GM18858 (cell line): ENCODE data around the gene CYGB.

Experiments used
- ATAC-seq: cut with Tn5 transposase; IDR thresholded peaks from one replicate; pipeline ENCODE4 v1.9.1; 2021; ENCODE audit not compliant: unreplicated experiment

The CYGB gene

DNA sequence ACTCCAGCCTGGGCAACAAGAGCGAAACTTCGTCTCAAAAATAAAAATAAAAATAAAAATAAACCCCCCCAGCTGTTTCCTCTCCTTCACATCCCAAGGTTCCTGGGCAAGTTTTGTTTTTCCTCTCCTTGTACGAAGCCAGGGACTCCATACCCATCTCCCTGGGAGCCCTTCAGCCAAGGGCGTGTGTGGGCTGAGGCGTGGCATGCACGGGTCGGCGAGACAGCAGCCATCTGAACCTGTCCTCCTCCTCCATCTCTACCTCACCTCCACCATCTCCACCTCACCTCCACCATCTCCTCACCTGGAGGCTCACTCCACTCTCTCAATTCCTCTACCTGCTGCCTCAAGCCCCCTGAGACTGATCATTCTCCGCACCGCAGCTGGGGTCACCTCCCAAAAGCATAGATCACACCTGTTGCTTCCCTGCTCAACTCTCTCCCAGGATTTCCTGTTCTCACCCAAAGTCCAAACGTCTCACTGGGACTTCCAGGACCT is 53.2 kb downstream of the CYGB start:
- no peak for ATAC-seq

DNA sequence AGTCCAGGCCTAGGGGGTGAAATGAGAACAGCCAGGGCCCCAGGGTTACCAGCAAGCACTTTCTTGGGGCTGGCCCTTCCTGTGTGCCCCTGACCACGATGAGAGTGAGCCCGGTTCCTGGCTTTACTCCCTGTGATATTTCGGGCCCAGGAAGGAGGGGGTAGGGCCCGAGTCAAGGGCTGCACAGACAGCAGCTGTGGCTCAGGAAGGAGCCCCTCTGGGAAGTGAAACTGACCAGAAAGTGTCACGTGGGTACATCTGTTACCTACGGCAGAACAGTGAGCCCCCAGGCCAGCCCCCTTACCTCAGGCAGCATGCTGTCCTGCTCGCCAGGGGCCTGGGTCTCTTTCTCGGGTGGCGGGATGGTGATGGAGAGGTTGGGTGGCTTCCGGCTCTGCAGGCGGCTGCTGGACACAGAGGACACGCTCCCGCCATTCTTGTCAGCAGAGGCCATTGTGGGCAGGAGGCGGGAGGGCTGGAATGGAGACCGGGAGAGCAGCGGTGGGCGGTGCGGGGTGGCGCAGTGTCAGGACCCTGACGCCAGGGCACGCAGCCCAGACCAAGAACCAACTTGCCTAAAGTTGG is 56.3 kb downstream of the CYGB start:
- peak; percentile 62 for ATAC-seq

DNA sequence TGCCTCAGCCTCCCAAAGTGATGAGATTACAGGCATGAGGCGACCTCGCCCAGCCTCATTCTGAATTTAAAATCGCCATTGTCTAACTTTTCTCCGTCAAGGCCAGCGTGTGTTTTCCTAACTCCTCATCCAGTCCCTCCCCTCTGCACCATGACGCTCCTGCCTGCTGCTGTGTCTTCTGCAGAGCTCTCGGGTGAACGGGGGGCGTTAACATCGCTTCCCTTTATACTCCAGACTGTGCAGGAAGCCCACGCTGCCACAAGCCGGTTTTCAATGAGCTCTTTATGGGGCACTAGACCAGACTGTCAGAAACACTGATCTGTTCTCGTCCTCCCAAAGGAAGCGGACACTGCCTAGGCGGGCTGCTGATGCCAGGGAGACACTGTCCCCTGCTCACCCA is 56.9 kb downstream of the CYGB start:
- ATAC-seq: no peak

DNA sequence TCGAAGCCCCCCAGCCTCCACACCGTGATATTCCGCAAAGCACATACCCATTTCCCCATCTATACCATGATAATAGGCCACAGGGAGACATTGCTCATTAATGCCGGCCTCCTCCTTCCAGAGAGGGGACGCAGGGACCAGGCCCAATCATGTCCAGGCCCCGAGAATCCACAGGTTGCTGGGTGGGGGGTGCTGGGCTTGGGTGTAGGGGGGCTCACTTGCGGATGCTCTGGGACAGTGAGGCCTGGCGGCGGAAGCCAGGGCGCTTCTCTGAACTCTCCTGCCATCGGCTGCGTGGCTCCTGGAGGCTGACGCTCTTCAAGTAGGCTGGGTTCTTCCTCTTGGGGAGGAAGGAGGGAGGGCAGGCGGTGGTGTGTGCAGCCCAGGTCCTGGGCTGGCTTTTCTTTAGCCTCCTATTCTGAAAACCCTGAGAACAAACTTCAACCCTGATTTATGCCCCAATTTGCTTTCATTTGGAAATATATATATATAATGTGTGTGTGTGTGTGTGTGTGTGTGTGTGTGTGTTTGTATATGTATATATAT is 57.9 kb downstream of the CYGB start:
- ATAC-seq: no peak

DNA sequence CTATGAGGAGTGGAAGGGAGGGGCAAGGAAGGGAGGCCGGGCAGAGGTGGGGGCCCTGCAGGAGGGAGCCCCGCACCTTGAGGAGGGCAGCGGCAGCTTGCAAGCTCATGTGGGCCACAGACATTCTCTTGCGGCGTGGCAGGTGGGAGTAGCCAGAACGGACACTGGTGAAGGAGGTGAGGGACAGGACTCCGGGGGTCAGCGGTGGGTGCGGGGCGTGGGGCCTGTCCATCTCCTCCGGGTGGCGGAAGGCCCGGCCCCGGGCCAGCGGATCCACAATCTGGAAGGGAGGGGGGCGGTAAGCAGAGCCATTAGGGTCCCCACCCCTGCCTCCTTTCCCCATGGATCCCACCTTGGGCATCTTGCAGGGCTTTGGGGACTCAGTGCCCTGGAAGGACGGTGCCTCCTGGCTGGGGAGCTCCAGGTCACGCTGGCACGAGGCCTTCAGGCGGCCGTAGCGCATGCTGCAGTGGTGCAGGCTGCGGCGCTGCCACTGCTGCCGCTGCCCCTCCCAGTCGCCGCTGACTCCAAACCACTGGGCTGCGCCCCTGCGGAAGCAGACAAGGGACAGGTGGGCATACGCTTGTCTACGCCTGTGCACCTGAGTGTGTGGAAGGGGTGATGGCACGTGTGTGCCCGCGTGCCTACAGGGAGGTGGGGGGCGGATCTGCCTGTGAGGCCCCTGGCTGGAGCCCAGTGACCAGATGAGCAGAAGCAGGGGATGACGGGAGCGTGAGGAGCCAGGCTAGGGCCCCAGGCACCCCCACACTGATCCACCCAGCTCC is 58.6 kb downstream of the CYGB start:
- no peak for ATAC-seq

DNA sequence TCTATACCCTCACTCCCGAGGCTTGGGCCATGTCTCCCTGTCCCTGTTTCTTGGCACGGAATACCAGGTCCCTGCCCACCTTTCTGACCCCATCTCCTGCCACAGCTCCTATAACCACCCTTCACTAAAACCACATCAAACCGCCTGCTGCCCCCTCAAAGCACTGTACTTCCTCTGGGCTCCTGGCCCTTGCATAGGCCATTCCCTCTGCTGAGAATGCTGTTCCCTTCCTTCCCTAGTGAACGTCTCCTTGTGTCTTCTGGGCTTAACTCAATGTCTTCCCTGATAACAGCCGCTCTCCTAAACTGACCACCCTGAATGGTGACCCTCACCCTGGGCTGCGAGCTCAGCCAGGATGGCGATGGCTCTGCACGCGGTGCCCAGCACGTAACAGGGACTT is 59.4 kb downstream of the CYGB start:
- no peak for ATAC-seq

DNA sequence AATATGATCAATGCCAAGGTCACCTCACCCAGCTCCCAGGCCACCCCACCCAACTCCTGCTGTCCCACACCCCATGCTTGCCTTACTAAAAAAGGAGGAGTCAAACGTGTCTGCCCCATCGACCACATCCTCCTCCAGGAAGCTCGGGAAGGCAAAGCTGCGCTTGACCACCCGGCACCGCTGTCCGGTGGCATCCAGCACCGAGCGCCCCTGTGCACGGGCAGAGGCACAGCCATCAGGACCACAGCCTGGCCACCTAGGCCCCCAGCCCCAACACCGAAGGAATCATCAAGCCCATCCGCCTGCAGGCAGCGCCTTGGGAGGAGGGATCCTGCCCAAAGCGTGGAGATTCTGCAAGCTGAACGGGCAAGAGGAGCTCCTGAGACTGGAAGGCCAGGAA is 59.9 kb downstream of the CYGB start:
- ATAC-seq: no peak
